ENCODE results near the gene FAM120B.

DNA sequence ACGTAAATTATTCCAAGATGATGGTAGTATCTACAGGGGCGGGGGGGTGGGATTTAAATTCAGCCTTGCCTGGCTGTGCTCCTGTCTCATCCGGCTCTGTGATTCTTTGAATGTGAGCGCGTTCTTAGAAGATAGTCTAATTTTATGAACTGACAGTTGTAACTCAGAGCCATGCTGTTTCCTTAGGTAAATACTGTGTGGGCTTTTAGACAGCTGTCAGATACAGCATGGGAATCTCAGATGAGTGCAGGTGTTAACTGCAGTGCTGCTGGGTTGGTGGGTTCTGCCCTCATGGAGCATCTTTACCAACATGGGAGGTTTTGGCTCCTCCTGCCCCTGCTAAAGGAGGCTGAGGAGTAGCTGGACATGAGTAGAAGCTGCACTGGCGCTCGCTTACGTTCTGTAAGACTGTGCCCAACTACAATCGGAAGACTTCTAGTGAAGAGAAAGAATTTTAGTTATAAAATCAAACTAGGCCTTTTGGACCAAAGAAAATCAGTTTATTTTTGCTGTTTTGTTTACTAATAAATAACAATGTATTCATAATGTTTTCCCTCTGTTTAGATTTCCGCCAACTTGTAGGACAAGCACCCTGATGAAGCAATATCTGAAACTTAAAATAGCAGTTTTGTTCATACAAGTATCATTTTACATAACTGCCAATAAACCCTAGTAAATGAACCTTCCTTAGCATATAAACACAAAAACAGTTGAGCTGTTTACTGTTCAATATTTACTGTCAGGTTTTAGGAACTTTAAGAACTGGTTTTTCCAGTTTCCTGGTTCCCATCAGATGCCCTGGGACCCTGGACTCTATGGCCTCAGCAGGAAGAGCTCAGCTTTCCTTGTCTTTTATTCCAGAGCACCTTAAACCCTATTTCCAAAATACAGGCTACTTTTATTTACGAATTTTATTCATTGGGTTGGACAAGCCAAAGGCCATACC is 66.1 kb downstream of the FAM120B start:
- TF ChIP-seq, protein P1, sequence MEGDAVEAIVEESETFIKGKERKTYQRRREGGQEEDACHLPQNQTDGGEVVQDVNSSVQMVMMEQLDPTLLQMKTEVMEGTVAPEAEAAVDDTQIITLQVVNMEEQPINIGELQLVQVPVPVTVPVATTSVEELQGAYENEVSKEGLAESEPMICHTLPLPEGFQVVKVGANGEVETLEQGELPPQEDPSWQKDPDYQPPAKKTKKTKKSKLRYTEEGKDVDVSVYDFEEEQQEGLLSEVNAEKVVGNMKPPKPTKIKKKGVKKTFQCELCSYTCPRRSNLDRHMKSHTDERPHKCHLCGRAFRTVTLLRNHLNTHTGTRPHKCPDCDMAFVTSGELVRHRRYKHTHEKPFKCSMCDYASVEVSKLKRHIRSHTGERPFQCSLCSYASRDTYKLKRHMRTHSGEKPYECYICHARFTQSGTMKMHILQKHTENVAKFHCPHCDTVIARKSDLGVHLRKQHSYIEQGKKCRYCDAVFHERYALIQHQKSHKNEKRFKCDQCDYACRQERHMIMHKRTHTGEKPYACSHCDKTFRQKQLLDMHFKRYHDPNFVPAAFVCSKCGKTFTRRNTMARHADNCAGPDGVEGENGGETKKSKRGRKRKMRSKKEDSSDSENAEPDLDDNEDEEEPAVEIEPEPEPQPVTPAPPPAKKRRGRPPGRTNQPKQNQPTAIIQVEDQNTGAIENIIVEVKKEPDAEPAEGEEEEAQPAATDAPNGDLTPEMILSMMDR (IDR thresholded peaks at IDR 0.05): no peak
- TF ChIP-seq POLR2A (IDR thresholded peaks at IDR 0.05): no peak
- TF ChIP-seq POLR2AphosphoS5 (IDR thresholded peaks at IDR 0.05): no peak

Data from breast epithelium (tissue), 3 donors.